DMS53 treated with DMSO at 0.1 percent for 48 hours (cell line): ENCODE results near the gene ABCG1.

Source experiments
- DNase-seq: peaks from one replicate; lab custom pipeline; 2025; ENCODE audit not compliant: unreplicated experiment; lab: John Stamatoyannopoulos, UW

Gene ABCG1

DNA sequence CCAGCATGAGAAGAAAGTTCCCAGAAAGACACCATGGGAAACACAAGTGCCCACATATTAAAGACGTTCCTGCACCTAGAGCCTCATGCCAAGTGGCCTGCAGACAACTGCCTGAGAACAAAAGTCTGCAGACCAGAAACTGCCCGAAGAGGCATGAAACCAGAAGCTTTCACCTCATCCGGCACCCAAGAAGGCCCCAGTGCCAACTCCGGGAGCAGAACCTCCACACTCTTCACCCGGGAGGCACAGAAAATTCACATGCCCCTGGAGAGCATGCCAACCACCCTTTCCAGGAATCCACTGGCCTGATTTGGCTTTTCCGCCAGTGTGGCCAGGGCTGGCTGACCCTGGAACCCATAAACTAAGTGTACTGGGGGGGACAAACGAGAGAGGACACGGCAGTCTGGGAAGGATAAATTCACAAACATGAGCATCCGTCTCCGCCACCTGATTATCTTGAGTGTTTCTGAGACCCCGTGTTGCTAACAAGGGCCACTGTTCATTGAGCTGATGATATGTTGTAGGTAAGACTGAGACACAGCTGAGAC lies 125.1 kb downstream of the ABCG1 start:
- no peak for DNase-seq

DNA sequence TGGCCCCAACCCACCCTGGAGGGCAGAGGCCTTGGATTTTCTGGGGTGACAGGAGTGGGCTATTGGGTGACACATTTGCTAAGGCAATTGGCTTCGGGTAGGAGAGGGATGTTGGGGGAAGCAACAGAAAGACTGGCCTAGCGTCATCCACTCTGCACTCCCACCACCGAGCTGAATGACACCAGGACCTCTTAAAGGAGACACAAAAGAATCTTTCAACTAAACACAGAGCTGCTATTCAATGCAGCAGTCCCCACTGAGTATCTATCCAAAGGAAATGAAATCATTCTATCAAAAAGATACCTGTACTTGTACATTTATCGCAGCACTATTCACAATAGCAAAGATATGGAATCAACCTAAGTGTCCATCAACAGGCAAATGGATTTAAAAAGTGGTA lies 125.7 kb downstream of the ABCG1 start:
- DNase-seq = no peak

DNA sequence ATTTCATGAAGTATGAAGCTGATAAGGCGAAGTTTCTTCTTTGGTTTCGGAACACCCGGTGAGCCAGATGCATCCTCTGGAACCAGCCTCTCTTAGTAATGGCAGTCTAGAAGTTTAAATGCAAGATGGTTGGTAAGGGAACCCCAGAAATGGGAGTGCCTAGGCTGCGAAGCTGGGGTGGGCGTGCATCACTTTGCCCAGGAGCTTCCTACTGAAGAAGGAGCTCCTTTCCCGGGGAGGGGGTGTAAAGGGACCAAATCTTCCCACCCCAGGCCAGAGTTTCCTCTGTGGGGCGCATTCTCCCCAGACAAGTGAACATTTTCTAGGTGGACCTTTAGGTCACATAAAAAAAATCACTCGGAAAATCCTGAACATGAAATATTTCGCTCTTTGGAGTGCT lies 127.5 kb downstream of the ABCG1 start:
- no peak for DNase-seq
